GM21619 (cell line): ENCODE data around the gene SOBP.

Experiments
- ATAC-seq: cut with Tn5 transposase; IDR thresholded peaks from one replicate; pipeline ENCODE4 v1.9.1; 2021; ENCODE audit not compliant: unreplicated experiment

Gene SOBP

DNA sequence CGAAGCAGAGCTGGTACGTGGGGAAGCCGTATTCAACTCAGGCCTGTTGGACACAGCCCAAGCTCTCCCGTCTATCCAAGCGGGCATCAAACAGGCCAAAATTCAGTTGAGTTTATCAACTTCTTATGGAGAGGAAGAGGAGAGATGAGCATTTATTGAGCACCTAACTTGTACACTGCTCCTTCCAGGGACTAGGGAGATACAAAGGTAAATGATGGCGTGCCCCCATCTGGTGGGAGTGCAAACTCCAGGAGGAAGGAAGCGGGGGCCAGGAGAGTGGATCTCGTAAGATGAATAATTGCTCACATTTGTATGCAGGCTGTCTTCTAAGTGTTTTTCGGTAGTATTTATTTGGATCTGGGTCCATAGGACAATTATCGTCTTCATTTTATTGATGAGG, 146.6 kb downstream of the SOBP start:
- ATAC-seq = no peak

GRCh38 chr6:107637316-107638315, 147.7 kb downstream of the SOBP start:
- no peak for ATAC-seq

DNA sequence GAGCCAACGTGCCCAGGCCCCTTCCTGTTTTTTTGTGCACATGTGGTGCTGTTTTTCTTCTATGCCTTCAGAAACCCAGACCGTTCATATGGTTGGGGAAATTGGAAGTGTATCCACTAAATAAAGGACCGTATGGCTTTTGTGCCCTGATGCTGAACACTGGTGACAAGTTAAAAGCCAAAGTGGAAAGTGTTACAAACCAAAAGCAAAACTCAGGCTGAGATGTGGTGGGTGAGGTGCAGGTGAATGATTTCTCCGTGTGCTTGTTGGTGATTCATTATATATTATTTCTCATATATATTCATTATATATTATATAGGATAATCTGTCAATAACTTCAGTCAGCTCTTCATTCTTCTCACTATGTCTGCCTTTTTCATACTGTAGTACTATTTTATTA, 148.6 kb downstream of the SOBP start:
- ATAC-seq = no peak

- no peak for ATAC-seq
Observed at GRCh38 chr6:107639511-107639910, 149.6 kb downstream of the SOBP start.

DNA sequence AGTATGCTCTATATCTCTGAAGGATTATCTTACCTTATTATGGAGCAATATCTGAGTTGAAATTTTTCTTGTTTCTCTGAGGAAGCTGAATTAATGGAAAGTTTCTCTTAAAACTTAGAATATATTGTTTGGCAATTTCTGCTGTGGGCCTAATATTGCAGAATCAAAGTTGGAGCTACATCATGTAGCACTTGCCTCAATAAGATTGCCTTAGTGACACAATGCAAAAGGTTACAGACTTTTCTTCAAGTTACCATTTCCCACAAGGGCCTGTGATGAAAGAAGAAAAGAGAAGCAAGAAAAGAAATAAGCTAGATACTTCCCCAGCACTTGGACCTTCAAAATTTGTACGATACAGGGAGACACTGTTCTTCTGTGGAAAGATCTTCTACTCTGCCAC, 151.2 kb downstream of the SOBP start:
- ATAC-seq = no peak

DNA sequence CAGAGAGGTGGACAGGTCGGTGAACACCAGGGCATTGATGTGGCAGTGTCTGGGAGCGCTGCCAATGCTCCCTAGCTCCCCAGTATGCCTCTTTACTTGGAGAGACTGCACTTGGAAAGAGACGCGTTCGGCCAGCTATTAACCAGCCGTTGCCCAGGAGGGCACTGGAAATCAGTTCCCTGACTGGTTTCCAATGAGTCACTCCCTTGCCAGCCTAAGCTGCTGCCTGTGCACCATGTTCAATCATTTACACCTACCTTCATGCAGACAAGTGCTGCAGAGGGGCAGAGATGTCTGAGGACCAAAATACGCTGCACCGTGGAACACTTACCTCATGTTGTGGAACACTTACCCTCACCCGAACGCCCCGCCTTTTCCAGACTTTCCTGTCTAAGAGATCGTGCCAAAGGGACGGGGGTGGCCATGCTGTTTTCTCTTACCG, 151.6 kb downstream of the SOBP start:
- no peak for ATAC-seq

- ATAC-seq = no peak
Observed at GRCh38 chr6:107642095-107642860, 152.4 kb downstream of the SOBP start.

- ATAC-seq = no peak
Observed at GRCh38 chr6:107642861-107643328, 153.0 kb downstream of the SOBP start.

DNA sequence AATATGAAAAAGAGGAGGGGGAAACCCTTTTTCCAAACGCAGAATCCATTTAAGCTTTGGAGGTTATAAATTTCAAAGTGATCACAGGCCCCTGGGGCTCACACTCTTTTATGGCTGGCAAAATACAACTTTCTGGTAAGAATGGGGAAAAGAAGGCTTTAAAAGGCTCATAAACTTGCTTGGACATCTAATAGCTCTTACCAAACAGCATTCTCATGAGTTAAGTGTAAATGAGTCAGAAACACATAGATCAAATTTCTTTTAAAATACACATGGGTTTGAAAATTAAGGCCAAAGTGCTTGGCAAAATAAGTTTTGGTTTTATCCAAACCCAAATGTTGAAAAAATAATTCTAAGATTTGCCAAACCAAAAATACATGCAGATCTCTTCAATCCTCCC, 154.6 kb downstream of the SOBP start:
- ATAC-seq = no peak

- no peak for ATAC-seq
Observed at GRCh38 chr6:107645740-107646139, 155.8 kb downstream of the SOBP start.

DNA sequence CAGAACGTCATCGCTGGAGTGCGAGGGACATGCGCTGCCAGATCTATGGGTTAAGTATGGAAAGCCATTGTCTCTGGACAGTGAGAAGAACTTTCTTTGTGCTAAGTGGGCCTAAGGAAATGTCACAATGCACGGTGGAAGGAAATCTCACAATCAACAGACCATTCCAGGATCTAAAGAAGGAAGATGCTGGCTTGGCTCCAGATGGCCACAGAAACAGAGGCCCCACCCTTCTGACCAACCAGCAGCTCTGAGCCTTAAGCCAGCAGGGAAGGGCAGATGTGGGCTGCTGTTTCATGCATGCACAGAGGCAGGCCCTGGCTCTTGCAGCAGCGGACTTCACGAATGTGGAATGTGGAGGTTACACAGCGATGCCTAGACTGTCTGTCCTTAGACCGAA, 156.3 kb downstream of the SOBP start:
- no peak for ATAC-seq

- no peak for ATAC-seq
Observed at GRCh38 chr6:107646776-107647438, 157.0 kb downstream of the SOBP start.

DNA sequence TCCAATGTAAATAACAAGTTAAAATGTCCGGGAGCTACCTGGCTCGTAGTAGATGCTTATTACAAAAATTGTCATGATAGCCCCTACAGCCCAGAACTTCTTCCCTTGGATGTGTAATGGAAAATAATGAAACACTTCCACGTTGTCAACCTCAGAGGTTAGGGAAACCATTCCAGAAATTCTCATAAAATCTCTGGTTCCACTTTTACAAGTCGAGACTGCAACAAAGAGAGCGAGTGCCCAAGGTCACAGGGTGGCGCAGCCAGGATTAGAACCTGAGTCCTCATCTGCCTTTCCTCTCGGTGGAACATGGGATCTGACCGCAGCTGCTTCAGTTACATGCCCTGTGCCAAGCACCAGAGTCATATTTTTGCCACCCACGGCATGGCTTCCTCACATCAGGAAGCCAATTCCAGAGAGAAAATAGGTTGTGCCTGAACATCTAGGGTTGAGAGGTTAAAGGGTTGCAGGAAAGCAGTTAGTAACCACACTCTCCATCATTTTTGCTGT, 157.6 kb downstream of the SOBP start:
- ATAC-seq = no peak

DNA sequence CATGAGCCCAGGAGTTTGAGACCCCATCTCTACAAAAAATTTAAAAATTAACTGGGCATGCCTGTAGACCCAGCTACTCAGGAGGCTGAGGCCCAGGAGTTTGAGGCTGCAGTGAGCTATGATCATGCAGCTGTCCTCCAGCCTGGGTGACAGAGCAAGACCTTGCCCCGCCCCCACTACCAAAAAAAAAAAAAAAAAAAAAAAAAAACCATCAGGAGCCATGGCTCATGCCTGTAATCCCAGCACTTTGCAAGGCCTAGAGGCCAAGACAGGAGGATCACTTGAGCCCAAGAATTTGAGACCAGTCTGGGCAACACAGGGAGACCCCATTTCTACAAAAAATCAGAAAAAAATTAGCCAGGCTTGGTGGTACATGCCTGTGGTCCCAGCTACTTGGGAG, 159.1 kb downstream of the SOBP start:
- ATAC-seq = no peak

GRCh38 chr6:107652526-107653182, 162.7 kb downstream of the SOBP start:
- no peak for ATAC-seq

GRCh38 chr6:107653183-107653580, 163.3 kb downstream of the SOBP start:
- ATAC-seq = no peak

DNA sequence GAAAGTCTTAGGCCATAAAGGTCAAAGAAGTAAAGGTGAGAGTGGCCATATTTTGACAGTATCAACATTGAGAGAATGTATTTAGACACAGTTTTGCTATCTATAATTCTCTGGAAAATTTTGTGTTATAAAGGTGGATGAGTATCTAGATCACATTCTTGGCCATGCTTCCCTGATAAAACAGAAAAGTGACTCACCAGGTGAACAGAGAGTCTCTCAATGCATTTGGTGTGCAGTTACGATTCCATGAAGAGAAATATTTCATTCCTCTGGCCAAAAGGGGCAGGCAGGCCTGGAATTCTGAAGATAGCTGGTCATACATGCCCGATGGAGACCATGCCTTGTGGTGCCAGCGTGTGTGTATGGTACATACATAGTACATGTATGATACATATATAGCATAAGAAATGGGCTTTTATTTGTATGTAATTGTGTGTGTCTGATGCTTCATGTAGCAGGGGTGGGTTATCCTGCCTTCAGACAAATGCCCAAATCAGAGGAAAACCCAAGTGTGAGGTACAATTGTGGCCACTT, 164.0 kb downstream of the SOBP start:
- ATAC-seq = no peak

- ATAC-seq = no peak
Observed at GRCh38 chr6:107654764-107655163, 164.8 kb downstream of the SOBP start.

- ATAC-seq = no peak
Observed at GRCh38 chr6:107655245-107655644, 165.3 kb downstream of the SOBP start.

- ATAC-seq = no peak
Observed at GRCh38 chr6:107655864-107656263, 165.9 kb downstream of the SOBP start.
